Activated T-helper 1 cell treated with anti-CD3 and anti-CD28 coated beads, Interleukin-2, amount 50 U/mL, for 16 hours (primary cell): Measurements from ENCODE around the gene S100A14.

ENCODE experiments used
- DNase-seq, 2 donors: peaks; one replicate each; pipeline ENCODE4 v3.0.0-alpha.2; 2020; ENCODE audit warnings: low read depth in 1 of 2, low spot score in 1 of 2

Gene S100A14

GRCh38 chr1:153566414-153567371, 49.4 kb downstream of the S100A14 start:
- peak; percentile 75 to 76 for DNase-seq

- no peak for DNase-seq
Measured at GRCh38 chr1:153565529-153566374, 50.4 kb downstream of the S100A14 start, which contains the start of gene S100A2. TSS of gene S100A2 (minus strand) at chr1:153565844. CDS start at chr1:153563877, 1,967 bp downstream.
